GM23338 (cell line): ENCODE measurements around the gene APBA2. TPM values are rescaled to one million over a fixed set of nuclear protein-coding genes. Genes with fewer than 3 reads are reported as not detected.

Experiments used
- ATAC-seq: fragments of 200-7000 bp; cut with Tn5 transposase; 3 replicates; pipeline ENCODE4 v1.9.1; 2020
- DNase-seq: peaks from one replicate; pipeline ENCODE4 v3.0.0-alpha.2; 2015; ENCODE audit warnings: low spot score
- H2AFZ ChIP-seq: fragments of 200-600 bp; sonication (generic); 2 replicates; pipeline ENCODE4 v1.8.0; 2016; ENCODE audit warnings: antibody characterized with exemption, mild to moderate bottlenecking, moderate library complexity
- H3F3A ChIP-seq: fragments of 200-600 bp; sonication (generic); replicated peaks from 2 replicates; pipeline ENCODE4 v1.8.0; 2017; ENCODE audit warnings: antibody characterized with exemption, mixed run types, low read depth
- H3K27ac ChIP-seq: fragments of 200-600 bp; sonication (generic); 2 replicates; pipeline ENCODE4 v1.6.1; 2016; ENCODE audit warnings: low read depth
- H3K27me3 ChIP-seq: fragments of 200-600 bp; sonication (generic); 2 replicates; pipeline ENCODE4 v1.8.0; 2016; ENCODE audit warnings: mild to moderate bottlenecking, mixed run types, moderate library complexity; ENCODE audit not compliant: insufficient read depth
- H3K36me3 ChIP-seq: fragments of 200-600 bp; sonication (generic); 2 replicates; pipeline ENCODE4 v1.8.0; 2016; ENCODE audit warnings: mild to moderate bottlenecking; ENCODE audit not compliant: insufficient read depth
- H3K4me1 ChIP-seq: fragments of 200-600 bp; sonication (generic); 2 replicates; pipeline ENCODE4 v1.8.0; 2016; ENCODE audit warnings: mild to moderate bottlenecking, moderate library complexity; ENCODE audit not compliant: insufficient read depth
- H3K4me2 ChIP-seq: fragments of 200-600 bp; sonication (generic); 2 replicates; pipeline ENCODE4 v1.7.1; 2017; ENCODE audit warnings: mixed run types
- H3K4me3 ChIP-seq: fragments of 200-600 bp; sonication (generic); 2 replicates; pipeline ENCODE4 v1.6.1; 2016; ENCODE audit warnings: mixed run types
- H3K79me2 ChIP-seq: fragments of 200-600 bp; sonication (generic); replicated peaks from 2 replicates; pipeline ENCODE4 v1.8.0; 2017; ENCODE audit warnings: mild to moderate bottlenecking; ENCODE audit not compliant: insufficient read depth
- H3K9me2 ChIP-seq: fragments of 200-600 bp; sonication (generic); 2 replicates; pipeline ENCODE4 v1.8.0; 2017; ENCODE audit not compliant: insufficient read depth
- H4K20me1 ChIP-seq: fragments of 200-600 bp; sonication (generic); replicated peaks from 2 replicates; pipeline ENCODE4 v1.8.0; 2017; ENCODE audit warnings: mild to moderate bottlenecking; ENCODE audit not compliant: insufficient read depth
- H3K27ac Mint-ChIP-seq: 2 replicates; pipeline ENCODE4 v1.8.0; 2020; ENCODE audit warnings: inconsistent platforms, mild to moderate bottlenecking, moderate library complexity, mixed read lengths
- H3K27me3 Mint-ChIP-seq: 3 replicates; pipeline ENCODE4 v1.8.0; 2022; ENCODE audit warnings: low read depth, mild to moderate bottlenecking, moderate library complexity, mixed read lengths, inconsistent platforms; ENCODE audit not compliant: insufficient read depth, poor library complexity
- H3K36me3 Mint-ChIP-seq: 3 replicates; pipeline ENCODE4 v1.8.0; 2021; ENCODE audit warnings: low read depth, mild to moderate bottlenecking, inconsistent platforms, moderate library complexity, mixed read lengths
- H3K4me1 Mint-ChIP-seq: 3 replicates; pipeline ENCODE4 v1.8.0; 2020; ENCODE audit warnings: mild to moderate bottlenecking, inconsistent platforms, mixed read lengths
- H3K4me3 Mint-ChIP-seq: 3 replicates; pipeline ENCODE4 v1.8.0; 2021; ENCODE audit warnings: moderate library complexity, mild to moderate bottlenecking, inconsistent platforms, mixed read lengths
- H3K9me3 Mint-ChIP-seq: 3 replicates; pipeline ENCODE4 v1.8.0; 2020; ENCODE audit warnings: moderate library complexity, mild to moderate bottlenecking, inconsistent platforms, mixed read lengths
- CTCF ChIP-seq, 2 experiments: fragments of 200-600 bp in 1 of 2; sonication (generic) in 1 of 2; conservative IDR thresholded peaks; 2 replicates each; pipeline versions ENCODE4 v1.5.1 to v1.6.1; 2016 to 2017; ENCODE audit warnings: antibody characterized with exemption in 2 of 2, low read depth in 2 of 2, mild to moderate bottlenecking in 2 of 2, moderate library complexity in 1 of 2
- JUNB ChIP-seq: IDR thresholded peaks from one replicate; pipeline ENCODE4 v1.6.1; 2016; ENCODE audit warnings: antibody characterized with exemption; ENCODE audit not compliant: unreplicated experiment
- NANOG ChIP-seq: IDR thresholded peaks from 2 replicates; pipeline ENCODE4 v1.6.1; 2016; ENCODE audit warnings: antibody characterized with exemption, borderline replicate concordance
- POLR2AphosphoS5 ChIP-seq: IDR thresholded peaks from 2 replicates; pipeline ENCODE4 v1.6.1; 2016; ENCODE audit warnings: antibody characterized with exemption, low read depth
- REST ChIP-seq: IDR thresholded peaks from one replicate; pipeline ENCODE4 v1.6.1; 2018; ENCODE audit warnings: antibody characterized with exemption; ENCODE audit not compliant: unreplicated experiment
- STAT1 ChIP-seq: IDR thresholded peaks from one replicate; pipeline ENCODE4 v1.6.1; 2016; ENCODE audit warnings: antibody characterized with exemption; ENCODE audit not compliant: unreplicated experiment
- ZNF462 ChIP-seq: fragments of 250-450 bp; sonication (Bioruptor Pico); IDR thresholded peaks from 2 replicates; pipeline ENCODE4 v1.5.0; 2020; ENCODE audit warnings: mild to moderate bottlenecking, moderate library complexity
- polyA plus RNA-seq: library from polyadenylated mRNA; unstranded; fragments of >200 nt; fragmentation: Nextera tagmentation; extraction: Ambion mirVana; gene quantifications from 2 replicates; pipeline ENCODE4 v1.2.1, GENCODE V29; 2016
- total RNA-seq: library from RNA; depleted of rRNA; stranded (reverse); fragments of >200 nt; shearing (Covaris generic); gene quantifications from 2 replicates; pipeline ENCODE4 v1.2.3, GENCODE V29; 2014

Gene APBA2
- total and polyA plus RNA-seq, 2 experiments from 2014 or later: 5.9 to 24.7 TPM

- TF ChIP-seq CTCF (conservative IDR thresholded peaks at IDR 0.05; ENCODE audit: low read depth in 2 of 2): no peak
- TF ChIP-seq JUNB: no peak
- no peak for TF ChIP-seq POLR2AphosphoS5
- no peak for TF ChIP-seq REST
- no peak for TF ChIP-seq STAT1
Observed at GRCh38 chr15:29102911-29103823, 217.4 kb downstream of the APBA2 start (continued).

GRCh38 chr15:29103824-29104565 lies 218.2 kb downstream of the APBA2 start:
- peaks cover 8% of the 10 kb centered on the region for H3K4me1 ChIP-seq
- Mint-ChIP-seq H3K9me3 (no peaks in the 10 kb centered on the region), H3K27me3 (peaks cover 12% of the 10 kb centered on the region), H3K4me3 (peak overlapping the region; percentile 55; the same call in 2 of the 3 replicates), H3K36me3 (peaks cover 2% of the 10 kb centered on the region; the same call in 1 of the 3 replicates), H3K4me1 (peaks cover 28% of the 10 kb centered on the region), H3K27ac (no peak overlapping the region)
- no peaks in the 10 kb centered on the region for H3K79me2 ChIP-seq
- no peaks in the 10 kb centered on the region for H3K27me3 ChIP-seq
- H3K27ac ChIP-seq: no peak overlapping the region
- no peaks in the 10 kb centered on the region for H3K9me2 ChIP-seq
- DNase-seq (peak; percentile 93), ATAC-seq (peak; percentile 84)
- peak overlapping the region; percentile 81 for H2AFZ ChIP-seq
- H3K4me2 ChIP-seq: peak overlapping the region; percentile 77
- 0 out of 2 replicates have a peak, but pooled peaks cover 4% of the 10 kb centered on the region for H3F3A ChIP-seq
- H3K36me3 ChIP-seq: no peaks in the 10 kb centered on the region
- peak; percentile 74 to 88 for TF ChIP-seq CTCF (conservative IDR thresholded peaks at IDR 0.05; ENCODE audit: low read depth in 2 of 2)
- TF ChIP-seq NANOG: no peak
- no peak for TF ChIP-seq ZNF462 (CRISPR knock-in tag)
- H3K4me3 ChIP-seq: peak overlapping the region; percentile 60
- H4K20me1 ChIP-seq: no peaks in the 10 kb centered on the region
